HG03460 (cell line): Measurements from ENCODE around the gene BABAM2.
"Not testable (repeated sequence)": the region's sequence is repeated elsewhere in the genome, so short reads cannot be mapped to it uniquely, and the experiment has no call there.

Experiments
- ATAC-seq: cut with Tn5 transposase; IDR thresholded peaks from one replicate; pipeline ENCODE4 v1.9.1; 2021; ENCODE audit not compliant: unreplicated experiment

BABAM2 gene

DNA sequence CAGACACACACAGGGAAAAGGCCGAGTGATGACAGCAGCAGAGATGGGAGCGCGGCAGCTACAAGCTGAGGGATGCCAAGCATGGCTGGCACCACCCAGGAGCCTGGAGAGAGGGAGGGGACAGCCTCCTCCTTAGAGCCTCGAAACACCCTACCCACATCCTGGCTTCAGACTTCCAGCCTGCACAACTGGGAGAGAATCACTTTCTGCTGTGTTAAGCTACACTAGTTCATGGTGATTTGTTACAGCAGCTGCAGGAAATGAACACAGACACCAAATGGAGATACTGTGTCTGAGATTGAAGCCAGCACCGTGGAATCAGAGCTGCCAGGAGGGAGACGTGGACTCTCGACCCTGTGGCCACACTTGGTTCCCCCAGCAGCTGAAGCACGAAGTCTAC lies 474.6 kb downstream of the BABAM2 start:
- no peak for ATAC-seq

DNA sequence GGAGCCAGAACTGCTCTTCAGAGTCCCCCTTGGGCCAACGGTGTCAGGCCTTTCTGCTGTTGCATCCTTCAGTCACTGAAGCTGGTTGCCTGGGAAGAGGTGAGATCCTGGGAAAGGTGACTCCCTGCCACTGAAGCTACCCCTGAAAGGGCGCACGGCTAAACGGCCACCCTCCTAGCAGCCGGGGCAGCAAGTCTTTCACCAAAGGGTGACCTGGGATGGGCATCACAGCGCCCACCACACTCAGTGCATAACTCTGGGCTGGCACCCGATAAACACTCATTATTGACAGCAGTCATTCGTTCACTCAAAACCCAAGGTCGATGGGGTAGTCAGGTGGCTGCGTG lies 475.6 kb downstream of the BABAM2 start:
- no peak for ATAC-seq

DNA sequence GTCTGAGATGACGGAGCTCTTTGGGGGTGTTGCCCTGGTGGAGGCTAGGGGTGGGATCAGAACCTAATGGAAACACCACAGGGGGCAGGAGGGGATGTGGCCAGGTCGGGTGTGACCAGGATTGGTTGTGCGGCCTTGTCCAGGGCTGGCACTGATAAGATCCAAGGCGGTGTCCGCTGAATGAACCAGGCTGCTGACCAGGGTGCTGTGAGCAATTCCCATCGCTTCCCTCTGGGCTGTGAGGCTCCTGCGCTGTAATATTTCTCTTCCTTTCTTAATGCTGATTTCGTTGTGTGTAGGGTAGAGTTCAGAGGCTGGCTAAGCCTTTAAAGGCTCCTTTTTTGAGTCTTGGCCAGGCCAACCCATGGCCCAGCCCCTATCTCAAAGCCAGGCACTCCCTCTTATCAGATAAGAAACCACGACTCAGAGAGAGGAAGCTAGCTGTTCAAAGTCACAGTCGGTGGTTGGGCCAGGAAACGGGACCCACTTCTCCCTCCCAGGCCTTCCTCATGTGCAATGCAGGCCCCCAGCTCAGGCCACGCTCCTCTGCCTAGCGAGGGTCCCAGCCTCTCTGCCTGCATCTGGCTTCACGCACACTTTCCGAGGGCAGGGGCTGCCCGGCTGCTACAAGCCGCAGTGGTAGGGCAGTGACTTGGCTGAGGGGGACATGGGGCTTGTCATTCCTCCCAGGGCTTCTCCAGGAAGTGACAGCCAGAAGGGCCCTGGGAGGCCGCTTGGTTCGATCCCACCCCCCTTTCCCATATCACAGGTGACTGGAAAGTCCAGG lies 476.2 kb downstream of the BABAM2 start:
- ATAC-seq: no peak

DNA sequence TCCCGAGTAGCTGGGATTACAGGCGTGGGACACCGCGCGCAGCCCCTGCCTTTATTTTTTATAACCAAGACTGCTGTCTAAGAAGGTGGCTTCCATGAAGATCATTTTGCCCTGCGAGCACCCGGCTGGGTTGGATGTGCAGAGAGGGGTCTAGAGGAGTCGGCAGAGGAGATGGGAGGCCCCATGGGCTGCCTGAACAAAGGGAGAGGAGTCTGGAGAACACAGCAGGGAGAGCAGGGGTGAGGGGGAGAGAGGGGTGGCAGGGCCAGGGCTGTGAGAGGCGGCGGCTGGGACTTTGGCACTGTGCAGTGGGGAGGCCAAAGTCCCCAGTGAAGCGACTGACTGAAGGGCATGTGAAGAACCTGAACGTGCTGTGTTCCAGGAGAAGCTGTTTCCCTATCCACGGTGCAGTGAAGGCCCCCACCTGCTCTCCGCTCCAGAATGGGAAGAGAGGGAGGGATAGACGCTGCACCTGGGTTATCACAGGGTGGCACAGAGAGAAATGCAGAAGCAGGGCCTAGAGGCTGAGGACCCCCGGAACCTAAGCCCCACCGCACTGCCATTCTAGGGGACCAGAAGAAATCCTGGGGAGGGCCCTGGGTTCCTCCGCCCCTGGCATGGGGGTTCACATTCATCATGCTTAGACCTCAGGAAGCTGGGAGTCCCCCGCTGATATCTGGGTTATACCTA lies 477.3 kb downstream of the BABAM2 start:
- ATAC-seq: no peak

DNA sequence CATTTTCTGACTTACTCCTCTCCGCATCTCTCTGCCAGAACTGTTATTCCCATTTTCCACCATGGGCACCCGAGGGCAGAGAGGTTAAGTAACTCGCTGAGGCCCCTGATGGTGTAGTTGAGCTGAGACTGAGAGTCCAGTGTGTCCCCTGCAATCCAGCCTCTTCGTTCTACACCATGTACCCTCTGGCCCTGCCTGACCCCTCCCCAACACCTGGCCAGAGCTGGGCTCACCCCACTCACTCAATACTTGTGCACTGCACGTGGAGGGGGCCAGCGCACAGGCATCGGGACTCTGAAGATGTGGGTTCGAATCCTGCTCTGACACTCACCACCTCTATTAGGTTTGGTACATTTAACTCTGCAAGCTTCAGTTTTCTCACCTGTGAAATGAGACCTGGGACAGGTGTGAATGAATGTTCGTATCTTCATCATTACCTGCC lies 477.8 kb downstream of the BABAM2 start:
- ATAC-seq: no peak

DNA sequence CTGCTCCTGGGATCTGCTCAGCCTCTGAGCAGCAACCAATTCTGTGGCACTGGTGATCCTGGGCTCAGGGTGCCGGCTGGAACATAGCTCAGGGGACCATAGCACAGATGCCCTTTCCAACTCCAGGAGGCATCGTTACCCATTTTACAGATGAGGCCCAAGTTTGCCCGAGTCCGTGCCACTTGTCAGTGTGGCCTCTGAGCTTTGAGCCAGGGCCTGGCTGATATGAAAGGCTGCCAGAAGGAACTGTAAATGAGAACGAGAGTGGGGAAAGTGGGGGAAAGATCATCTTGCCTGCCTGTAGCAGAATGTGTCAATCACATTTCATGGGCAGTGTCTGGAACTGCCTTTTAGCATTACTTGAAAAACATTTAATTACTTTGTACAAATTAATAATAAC lies 478.8 kb downstream of the BABAM2 start:
- ATAC-seq: no peak

DNA sequence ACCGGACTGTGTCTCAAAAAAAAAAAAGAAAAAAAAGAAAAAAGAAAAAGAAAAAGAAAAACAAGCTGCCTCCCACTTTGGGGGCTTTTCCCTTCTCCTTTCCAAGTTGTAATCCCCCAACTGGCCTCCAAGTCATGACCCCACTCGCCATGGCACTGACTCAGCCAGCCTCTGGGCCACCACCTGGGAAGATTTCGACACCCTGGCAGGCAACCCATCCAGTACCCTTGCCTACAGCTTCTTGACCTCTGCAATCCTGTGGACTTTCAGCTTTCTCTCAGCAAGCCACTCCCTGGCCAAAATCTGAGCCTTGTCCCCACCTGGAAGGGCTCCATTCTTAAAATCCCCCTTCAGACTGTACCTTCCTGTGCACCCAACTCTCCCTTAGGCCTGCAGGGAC lies 479.8 kb downstream of the BABAM2 start:
- no peak for ATAC-seq

DNA sequence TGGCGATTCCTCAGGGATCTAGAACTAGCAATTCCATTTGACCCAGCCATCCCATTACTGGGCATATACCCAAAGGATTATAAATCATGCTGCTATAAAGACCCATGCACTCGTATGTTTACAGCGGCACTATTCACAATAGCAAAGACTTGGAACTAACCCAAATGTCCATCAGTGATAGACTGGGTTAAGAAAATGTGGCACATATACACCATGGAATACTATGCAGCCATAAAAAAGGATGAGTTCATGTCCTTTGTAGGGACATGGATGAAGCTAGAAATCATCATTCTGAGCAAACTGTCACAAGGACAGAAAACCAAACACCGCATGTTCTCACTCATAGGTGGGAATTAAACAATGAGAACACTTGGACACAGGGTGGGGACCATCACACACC lies 481.2 kb downstream of the BABAM2 start:
- not testable (repeated sequence) for ATAC-seq

DNA sequence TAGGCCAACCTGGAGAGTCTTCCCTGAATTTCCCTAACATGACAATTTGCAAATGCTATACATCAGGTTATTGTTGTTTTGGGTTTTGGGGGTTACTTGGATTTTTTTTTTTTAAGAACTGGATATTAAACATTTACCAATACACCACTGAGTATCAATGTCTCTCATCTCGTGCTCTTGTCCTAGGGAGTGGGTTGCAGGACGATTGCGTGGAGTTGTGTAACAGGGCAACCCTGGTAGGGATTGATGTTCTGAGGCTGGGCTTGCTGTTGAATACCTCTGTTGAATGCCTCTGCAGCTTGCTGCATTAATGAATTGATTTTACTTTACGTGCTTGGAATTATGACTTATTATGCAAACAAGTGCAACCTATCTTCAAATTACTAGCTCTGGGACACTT lies 483.3 kb downstream of the BABAM2 start:
- no peak for ATAC-seq

DNA sequence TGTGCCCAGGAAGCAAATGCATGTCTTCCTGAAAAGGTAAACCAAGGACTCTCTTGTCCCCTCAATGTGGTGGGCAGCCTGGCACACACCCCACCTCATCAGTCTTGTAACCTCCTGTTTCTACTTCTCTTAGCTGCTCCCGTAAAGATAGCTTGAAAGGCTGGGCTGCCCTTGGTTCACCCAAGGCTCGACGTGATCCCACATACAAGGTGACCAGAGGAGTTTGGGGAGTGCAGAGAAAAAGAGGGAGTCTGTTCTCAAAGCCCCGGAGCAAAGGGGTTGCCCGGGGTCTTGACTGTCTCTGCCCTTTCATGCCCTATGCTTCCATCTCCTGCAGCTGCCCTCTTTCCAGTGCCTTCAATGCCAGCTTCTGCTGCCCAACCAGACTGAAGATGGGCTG lies 483.8 kb downstream of the BABAM2 start:
- no peak for ATAC-seq

DNA sequence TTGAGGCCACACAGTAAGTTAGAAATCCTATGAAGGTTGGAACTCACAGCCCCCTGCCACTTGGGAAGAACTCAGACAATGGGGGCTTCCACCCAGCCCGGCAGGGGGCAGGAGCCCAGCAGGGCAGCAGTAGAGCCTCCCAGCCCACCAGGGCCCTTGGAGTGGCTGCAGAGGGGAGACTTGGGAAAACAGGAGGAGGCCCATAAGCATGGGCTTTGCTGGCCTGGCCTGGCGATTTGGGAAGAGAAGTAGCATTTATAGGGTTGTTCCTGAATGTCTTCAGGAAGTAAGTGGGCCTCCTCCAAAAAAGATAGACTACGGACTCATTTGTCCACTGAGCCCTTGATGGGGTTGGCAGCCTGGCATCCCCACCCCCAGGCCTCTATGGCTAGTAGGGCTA lies 484.7 kb downstream of the BABAM2 start:
- no peak for ATAC-seq

DNA sequence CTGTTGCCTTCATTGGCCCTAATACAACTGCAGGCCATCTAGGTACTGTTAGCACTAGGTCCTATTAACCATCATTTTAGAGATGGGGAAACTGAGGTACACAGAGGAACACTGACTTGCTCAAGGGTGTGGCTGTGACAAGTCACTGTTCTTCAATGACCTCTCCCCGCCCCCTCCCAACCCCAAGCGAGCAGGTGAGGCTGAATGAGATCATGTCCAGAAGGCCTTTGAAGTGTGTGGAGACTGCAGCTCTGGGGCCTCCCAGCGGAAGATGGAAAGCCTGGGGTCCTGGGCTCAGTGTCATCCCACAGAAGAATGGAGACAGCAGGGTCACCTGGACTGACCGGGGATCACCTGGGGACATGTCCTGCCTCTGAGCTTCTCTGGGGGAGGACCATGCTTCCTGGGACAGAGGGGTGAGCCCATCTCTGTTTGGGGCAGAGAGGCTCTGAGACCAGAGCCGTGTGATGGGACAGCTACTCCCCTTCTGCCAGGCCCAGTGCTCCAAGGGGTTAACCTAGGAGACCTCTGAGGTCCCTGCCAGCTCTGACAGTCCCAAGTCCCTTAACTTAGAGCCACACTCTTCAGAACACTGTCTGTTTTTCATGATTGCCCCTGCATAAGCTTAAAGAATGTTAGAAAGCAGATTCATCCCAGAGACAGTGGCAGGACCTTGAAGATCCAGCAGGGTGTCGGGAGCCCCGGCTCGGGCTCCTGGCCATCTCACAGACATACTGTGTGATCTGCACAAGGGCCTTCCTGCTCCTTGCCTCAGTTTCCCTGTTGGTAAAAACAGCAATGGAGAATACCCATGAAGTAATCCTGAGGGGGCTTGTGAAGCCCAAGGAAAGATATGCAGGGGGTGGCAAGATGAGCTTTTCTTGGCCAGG lies 485.5 kb downstream of the BABAM2 start:
- ATAC-seq: no peak

DNA sequence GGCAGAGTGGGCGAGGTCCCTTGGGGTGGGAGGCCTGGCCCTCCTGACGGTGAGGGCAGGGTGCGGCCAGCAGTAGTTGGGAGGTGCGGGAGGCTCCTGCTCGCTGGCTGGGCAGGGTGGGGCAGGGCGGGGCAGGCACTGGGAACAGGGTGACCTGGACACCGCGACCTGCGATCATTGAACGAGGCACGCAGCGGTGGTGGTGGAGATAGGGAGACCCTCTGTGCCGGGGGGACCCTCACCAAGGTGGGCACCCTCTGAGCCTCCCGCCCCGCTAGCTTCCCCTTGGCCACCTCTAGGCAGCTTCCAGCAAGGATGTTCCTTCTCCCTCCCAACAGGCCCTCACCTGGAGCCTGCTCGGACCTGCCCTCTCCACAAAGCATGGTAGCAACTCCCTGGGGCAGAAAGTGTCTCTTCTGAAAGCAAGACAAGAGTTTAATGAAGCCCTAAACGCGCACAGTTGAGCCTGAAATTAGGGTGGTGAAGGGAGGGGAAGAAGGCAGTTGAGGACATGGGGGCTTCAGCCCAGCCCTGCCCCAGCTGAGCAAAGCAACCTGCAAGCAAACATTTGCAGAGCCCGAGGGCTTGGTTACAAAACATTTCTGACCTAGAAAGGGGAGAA lies 486.8 kb downstream of the BABAM2 start:
- no peak for ATAC-seq

DNA sequence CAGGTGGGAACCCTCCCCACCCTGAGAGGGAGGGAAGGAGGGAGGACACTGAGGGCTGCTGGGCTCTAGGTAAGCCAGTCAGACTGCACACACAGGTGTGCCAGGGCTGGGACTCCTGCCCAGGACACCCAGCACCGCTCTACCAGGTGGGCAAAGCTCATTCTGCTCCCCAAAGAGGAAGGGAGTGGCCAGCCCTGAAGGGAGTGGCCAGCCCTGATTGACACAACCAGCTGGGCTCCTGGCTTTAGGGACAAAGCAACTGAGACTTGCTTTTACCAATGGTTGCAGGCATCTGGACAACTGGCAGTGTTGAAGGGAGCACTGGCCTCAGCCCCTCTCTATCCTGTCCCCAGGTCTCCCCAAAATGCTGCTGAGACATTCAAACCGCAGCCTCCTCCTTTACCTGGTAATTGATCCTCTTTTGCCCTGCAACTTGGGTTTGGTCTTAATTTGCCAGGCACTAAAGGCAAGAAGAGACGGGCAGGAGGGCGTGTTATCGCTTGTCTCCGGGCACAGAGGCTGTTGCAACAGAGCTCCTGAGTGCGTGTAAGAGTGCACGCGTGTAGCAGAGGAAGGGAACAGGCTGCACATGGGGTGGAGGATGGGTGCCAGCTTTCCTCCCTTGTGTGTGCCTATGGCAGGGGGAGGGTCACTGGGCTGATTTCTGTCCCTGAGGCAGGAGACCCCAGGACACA lies 487.6 kb downstream of the BABAM2 start:
- no peak for ATAC-seq

DNA sequence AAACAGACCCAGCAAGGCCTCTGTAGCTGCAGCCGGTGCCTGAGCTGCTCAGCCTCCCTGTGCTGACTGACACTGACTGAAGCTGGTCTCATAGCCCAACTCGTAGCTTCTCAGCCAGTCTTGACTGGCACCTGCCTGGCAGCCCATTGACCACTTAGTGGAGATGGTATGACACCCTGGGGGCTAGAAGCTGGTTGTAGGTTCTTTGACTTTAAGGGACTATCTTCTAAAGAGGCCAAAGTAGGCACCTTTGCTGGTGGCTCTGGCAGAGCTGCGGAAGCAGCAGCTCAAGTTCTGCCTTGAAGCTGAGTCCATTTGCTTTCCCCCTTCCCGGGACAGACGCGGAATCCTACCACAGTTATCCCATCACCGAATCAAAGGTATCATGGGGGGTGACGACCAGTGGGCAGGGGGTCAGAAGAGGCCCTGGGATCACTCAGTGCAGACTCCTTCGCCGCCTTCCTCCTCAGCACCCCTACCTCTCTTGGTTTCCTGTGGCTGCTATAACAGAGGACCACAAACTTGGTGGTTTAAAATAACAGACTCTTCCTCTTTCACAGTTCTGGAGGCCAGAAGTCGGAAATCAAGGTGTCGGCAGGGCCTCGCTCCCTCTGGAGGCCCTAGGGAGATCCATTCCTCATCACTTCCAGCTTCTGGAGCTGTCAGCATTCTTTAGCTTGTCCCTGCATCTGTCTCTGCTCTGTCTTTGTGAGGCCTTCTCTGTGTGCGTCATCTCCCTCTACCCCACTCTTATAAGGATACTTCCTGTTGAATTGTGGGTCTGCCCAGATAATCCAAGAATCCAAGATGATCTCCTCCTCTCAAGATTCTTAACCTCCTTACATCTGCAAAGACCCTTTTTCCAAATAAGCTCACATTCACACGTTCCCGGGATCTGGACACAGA lies 488.4 kb downstream of the BABAM2 start:
- no peak for ATAC-seq

DNA sequence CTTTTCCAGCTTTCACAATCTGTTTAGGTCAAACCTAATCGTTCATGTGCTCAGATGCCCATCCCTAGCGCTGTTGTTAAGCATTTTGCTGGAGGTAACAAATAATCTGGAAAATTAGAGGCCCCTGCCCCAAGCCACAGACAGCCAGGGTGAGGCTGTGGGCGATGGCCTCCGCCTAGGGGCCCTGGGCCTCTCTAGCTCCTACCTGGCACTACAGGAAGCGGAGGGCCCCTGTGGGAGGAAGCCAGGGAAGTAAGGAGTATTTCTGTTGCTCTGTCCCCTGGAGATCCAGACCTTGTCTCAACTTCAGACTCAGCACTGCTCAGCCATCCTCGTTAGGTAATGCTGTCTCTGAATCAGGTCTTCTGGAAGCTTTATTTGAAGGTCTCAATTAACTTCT lies 489.7 kb downstream of the BABAM2 start:
- ATAC-seq: no peak

DNA sequence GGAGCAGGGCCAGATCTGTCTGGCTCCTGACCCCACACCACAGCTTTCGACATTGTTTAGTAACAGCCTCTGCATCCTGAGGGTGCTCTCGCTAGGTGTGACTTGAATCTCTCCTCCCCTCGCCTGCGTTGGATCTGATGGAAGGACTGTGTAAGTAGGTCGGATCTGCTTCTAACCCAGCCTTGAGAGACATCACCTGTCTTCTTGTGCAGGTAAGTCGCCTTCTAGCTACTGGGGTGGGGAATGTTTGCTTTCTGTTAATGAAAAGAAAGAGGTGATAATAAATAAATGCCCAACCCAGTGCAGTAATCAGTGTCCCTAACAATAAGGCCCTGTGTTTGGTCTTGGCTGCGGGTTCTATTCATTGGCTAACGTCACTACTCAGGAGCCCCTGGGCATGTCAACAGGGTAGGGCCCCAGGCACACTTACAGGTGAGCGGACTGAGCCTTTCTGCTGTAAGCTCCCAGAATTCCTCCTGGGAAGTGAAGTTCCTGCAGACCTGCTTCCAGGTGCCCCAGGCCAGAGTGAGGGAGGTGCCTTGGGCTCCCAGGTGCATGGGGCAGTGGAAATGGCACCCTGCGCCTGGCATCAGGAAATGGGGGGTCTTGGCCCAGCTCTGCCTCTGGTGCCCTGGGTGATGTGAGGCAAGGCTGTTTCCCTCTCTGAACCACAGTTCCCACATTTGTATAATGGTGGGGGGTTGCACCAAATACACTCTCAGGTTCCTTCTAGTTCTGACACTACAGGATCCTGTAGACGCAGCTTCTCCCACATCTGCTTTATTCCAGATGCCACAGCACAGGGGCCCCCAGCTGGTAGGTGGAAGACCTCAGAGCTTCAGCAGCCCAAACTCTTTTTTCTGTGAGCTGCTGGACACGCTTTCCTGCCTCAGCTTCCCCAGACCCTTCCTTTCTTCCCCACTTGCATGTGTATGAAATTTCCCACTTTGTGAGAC lies 491.0 kb downstream of the BABAM2 start:
- no peak for ATAC-seq

DNA sequence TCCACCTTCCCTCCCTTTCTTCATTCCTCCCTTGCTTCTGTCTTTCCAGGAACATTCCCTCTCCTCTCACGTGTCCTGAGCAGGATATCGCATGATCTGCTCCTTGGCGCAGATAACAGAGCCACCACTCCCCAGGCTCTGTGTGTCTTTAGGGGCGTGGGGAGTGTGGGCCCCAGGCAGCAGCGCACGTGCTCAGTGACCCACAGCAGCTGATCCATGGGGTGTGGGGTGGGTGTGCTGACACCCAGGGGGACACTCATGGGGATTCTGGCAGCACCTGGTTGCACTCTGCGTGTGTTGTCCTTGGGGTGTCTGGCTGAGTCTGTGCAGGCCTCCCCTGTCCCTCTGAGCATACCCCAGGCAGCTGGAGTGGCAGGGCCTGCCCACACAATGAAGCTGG lies 492.2 kb downstream of the BABAM2 start:
- no peak for ATAC-seq
